DMS53 (cell line): ENCODE data around the gene IDUA.
A peak's percentile ranks its signal among the peaks of the same experiment; 100 is the strongest.

Source experiments
- DNase-seq: peaks from one replicate; lab custom pipeline; 2025; lab: John Stamatoyannopoulos, UW

Gene IDUA

GRCh38 chr4:1001561-1002130 is 14.8 kb downstream of the IDUA start:
- DNase-seq = no peak

GRCh38 chr4:1002131-1002630 is 15.3 kb downstream of the IDUA start:
- peak; percentile 80 for DNase-seq

- DNase-seq = peak; percentile 45
Measured at GRCh38 chr4:1002631-1003251, 15.9 kb downstream of the IDUA start.

GRCh38 chr4:1003271-1004070 is 16.6 kb downstream of the IDUA start:
- no peak for DNase-seq

- DNase-seq = no peak
Measured at GRCh38 chr4:1004071-1004418, 17.2 kb downstream of the IDUA start.

- DNase-seq = no peak
Measured at GRCh38 chr4:1004557-1005485, 18.0 kb downstream of the IDUA start.

- no peak for DNase-seq
Measured at GRCh38 chr4:1006856-1007255, 20.0 kb downstream of the IDUA start.

- DNase-seq = peak; percentile 88
Measured at GRCh38 chr4:1008840-1009541, 22.1 kb downstream of the IDUA start.

- peak; percentile 95 for DNase-seq
Measured at GRCh38 chr4:1009542-1010394, 22.9 kb downstream of the IDUA start.

- peak; percentile 95 for DNase-seq
Measured at GRCh38 chr4:1010395-1011021, 23.7 kb downstream of the IDUA start.

- peak; percentile 98 for DNase-seq
Measured at GRCh38 chr4:1011022-1011665, 24.3 kb downstream of the IDUA start, which contains the start of gene FGFRL1. FGFRL1 (plus strand) TSS chr4:1011626; CDS start chr4:1012486, 860 bp downstream.

GRCh38 chr4:1011666-1012033 is 24.8 kb downstream of the IDUA start:
- no peak for DNase-seq

GRCh38 chr4:1012034-1012739 is 25.3 kb downstream of the IDUA start:
- DNase-seq = peak; percentile 77

GRCh38 chr4:1013225-1014073 is 26.6 kb downstream of the IDUA start:
- DNase-seq = no peak

GRCh38 chr4:1014291-1015167 is 27.7 kb downstream of the IDUA start:
- no peak for DNase-seq

GRCh38 chr4:1015179-1015578 is 28.3 kb downstream of the IDUA start:
- DNase-seq = no peak

- no peak for DNase-seq
Measured at GRCh38 chr4:1015746-1016145, 28.9 kb downstream of the IDUA start.
